SK-N-MC (cell line): ENCODE data around the gene NLGN1.

ENCODE experiments used
- EZH2 ChIP-seq: fragments of 200-600 bp; sonication (generic); IDR thresholded peaks from one replicate; pipeline ENCODE4 v1.6.1; 2017; ENCODE audit warnings: antibody characterized with exemption
- FOXP2 ChIP-seq: optimal IDR thresholded peaks from 2 replicates; pipeline ENCODE3; 2011; ENCODE audit warnings: mild to moderate bottlenecking, moderate library complexity; ENCODE audit not compliant: insufficient read depth; ENCODE audit errors: extremely low read length, control extremely low read depth
- POLR2AphosphoS5 ChIP-seq: IDR thresholded peaks from 2 replicates; pipeline ENCODE4 v1.6.1; 2012; ENCODE audit warnings: mild to moderate bottlenecking, low read depth, low read length, borderline replicate concordance

DNA sequence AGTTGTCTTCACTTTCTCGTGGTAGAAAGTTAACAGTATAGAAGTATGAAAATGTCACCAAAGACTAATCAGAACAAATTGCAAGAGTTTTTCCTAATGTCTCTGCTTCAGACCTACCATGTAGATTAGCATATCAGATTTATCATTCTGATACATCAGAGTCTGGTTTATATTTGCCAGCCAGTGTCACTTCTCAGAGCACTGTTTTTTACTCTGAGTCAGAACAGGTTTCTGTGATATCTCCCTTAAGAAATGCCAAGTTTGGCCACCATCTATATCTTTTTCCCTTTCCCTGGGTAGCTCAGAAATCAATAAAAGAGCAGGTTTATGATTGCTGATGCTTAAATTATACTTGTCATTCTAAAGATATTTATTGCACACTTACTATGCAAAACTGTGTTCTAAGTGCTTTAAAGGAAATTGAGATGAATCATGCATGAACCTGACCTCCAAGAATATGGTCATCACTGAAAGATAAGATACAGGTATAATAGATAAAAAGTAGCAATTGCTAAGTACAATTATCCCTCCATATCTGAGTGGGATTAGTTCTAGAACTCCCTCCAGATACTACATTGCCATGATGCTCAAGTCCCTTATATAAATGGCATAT lies 788.9 kb downstream of the NLGN1 start:
- no peak for TF ChIP-seq EZH2
- no peak for TF ChIP-seq POLR2AphosphoS5
- no peak for TF ChIP-seq FOXP2
